ENCODE measurements around the gene CRTC3. TPM values are rescaled to one million over a fixed set of nuclear protein-coding genes. Genes with fewer than 3 reads are reported as not detected.

Gene CRTC3
- total RNA-seq, 1 donor from 2014 or later: 21.4 TPM

DNA sequence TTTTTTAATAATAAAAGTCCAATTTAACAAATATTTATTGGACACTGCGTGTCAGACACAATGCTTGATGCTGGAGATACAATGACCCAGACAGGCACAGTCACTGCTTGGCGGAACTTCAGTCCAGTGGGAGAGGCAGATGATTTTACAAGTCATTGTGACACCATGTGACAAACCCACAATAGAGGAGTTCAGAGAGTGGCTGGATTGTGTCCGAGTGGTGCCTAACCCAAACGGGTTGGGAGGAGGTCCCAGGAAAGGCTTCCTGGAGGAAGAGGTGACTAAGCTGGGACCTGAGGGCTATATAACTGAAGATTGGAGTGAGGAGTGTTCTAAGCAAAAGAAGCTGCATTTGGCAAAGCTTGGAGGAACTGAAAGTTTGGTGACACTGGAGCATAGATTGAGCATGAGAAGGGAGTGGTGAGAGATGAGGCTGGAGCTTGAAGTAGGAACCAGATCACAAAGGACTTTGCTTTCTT is 41.4 kb downstream of the CRTC3 start:
- no peak for FAIRE-seq
- H2AFZ ChIP-seq (ENCODE audit: low read depth, low read length): no peak overlapping the region
- peaks cover 9% of the 10 kb centered on the region for H3K79me2 ChIP-seq (ENCODE audit: insufficient read depth, low read length)
- no peak overlapping the region for H3K9ac ChIP-seq (ENCODE audit: low read length)
- no peaks in the 10 kb centered on the region for H3K9me3 ChIP-seq (ENCODE audit: insufficient read depth, low read depth, low read length)
- no peak overlapping the region for H3K27ac ChIP-seq (ENCODE audit: low read depth, low read length)
- H4K20me1 ChIP-seq (ENCODE audit: insufficient read depth, low read length): peaks cover 12% of the 10 kb centered on the region
- Mint-ChIP-seq H3K4me3 (ENCODE audit: unreplicated experiment) (no peak overlapping the region), H3K4me1 (ENCODE audit: low read depth, unreplicated experiment) (peaks cover 4% of the 10 kb centered on the region), H3K27ac (ENCODE audit: unreplicated experiment) (no peak overlapping the region), H3K36me3 (ENCODE audit: low read depth, unreplicated experiment) (peaks cover 4% of the 10 kb centered on the region), H3K9me3 (ENCODE audit: unreplicated experiment) (no peaks in the 10 kb centered on the region), H3K27me3 (ENCODE audit: low read depth, unreplicated experiment) (no peaks in the 10 kb centered on the region)
- no peak for DNase-seq (ENCODE audit: low read depth)
- no peak overlapping the region for H3K4me2 ChIP-seq (ENCODE audit: low read length)
- TF ChIP-seq EZH2 (IDR thresholded peaks at IDR 0.05; ENCODE audit: insufficient read depth, low read length) (no peak), CTCF (IDR thresholded peaks at IDR 0.05; ENCODE audit: insufficient read depth, low read depth, low read length) (no peak)
- no peaks in the 10 kb centered on the region for H3K27me3 ChIP-seq (ENCODE audit: insufficient read depth, low read length)
- H3K4me3 ChIP-seq (ENCODE audit: insufficient read depth, low read depth, low read length): no peak overlapping the region
- no peaks in the 10 kb centered on the region for H3K36me3 ChIP-seq (ENCODE audit: insufficient read depth, low read length)
- H3K4me1 ChIP-seq (ENCODE audit: insufficient read depth, low read length): no peaks in the 10 kb centered on the region

GRCh38 chr15:90572893-90573292 is 43.2 kb downstream of the CRTC3 start:
- Histone ChIP-seq H3K4me2 (ENCODE audit: low read length) (no peak overlapping the region), H3K9me3 (ENCODE audit: insufficient read depth, low read depth, low read length) (no peaks in the 10 kb centered on the region), H3K79me2 (ENCODE audit: insufficient read depth, low read length) (peaks cover 12% of the 10 kb centered on the region), H4K20me1 (ENCODE audit: insufficient read depth, low read length) (peaks cover 16% of the 10 kb centered on the region), H3K4me3 (ENCODE audit: insufficient read depth, low read depth, low read length) (no peak overlapping the region), H3K27me3 (ENCODE audit: insufficient read depth, low read length) (no peaks in the 10 kb centered on the region), H3K9ac (ENCODE audit: low read length) (no peak overlapping the region), H3K27ac (ENCODE audit: low read depth, low read length) (no peak overlapping the region), H3K36me3 (ENCODE audit: insufficient read depth, low read length) (no peaks in the 10 kb centered on the region), H3K4me1 (ENCODE audit: insufficient read depth, low read length) (no peaks in the 10 kb centered on the region), H2AFZ (ENCODE audit: low read depth, low read length) (no peak overlapping the region)
- H3K27ac Mint-ChIP-seq (ENCODE audit: unreplicated experiment): no peak overlapping the region
- peaks cover 4% of the 10 kb centered on the region for H3K4me1 Mint-ChIP-seq (ENCODE audit: low read depth, unreplicated experiment)
- DNase-seq (ENCODE audit: low read depth): no peak
- H3K9me3 Mint-ChIP-seq (ENCODE audit: unreplicated experiment): no peaks in the 10 kb centered on the region
- no peak for FAIRE-seq
- no peaks in the 10 kb centered on the region for H3K27me3 Mint-ChIP-seq (ENCODE audit: low read depth, unreplicated experiment)
- no peak overlapping the region for H3K4me3 Mint-ChIP-seq (ENCODE audit: unreplicated experiment)
- no peak for TF ChIP-seq CTCF (IDR thresholded peaks at IDR 0.05; ENCODE audit: insufficient read depth, low read depth, low read length)
- no peak for TF ChIP-seq EZH2 (IDR thresholded peaks at IDR 0.05; ENCODE audit: insufficient read depth, low read length)
- H3K36me3 Mint-ChIP-seq (ENCODE audit: low read depth, unreplicated experiment): peaks cover under 1% of the 10 kb centered on the region

DNA sequence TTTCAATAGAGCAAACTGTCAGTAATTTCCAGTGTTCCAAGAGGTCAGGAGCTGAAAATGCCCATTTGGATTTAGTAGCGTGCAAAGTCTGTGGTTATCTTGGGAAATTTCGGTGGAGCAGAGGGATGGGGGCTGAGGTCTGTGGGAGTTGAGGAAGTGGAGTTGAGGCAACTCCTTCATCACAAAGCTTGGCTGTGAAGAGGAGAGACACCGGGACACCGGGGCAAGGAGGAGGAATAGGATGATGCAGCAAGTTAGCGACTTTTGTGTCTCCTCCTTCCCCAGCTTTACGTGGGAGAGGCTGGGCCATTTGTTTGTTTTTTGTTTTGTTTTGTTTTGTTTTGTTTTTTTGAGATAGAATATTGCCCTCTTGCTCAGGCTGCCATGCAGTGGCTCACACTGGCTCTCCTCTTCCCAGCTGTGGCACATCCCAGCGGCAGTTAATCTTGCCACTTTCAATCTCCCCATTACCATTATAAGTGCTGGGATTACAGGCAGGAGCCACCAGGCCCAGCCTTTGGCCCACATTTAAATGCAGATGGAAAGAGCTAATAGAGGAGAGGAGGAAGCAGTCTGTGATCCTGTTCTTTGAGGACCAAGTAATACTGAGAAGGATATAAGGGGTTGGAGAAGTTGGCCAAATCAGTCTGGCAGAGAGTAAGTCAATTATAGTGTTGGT is 47.1 kb downstream of the CRTC3 start:
- Histone ChIP-seq H3K4me3 (ENCODE audit: insufficient read depth, low read depth, low read length) (no peak overlapping the region), H3K4me2 (ENCODE audit: low read length) (no peak overlapping the region), H3K27me3 (ENCODE audit: insufficient read depth, low read length) (no peaks in the 10 kb centered on the region), H4K20me1 (ENCODE audit: insufficient read depth, low read length) (peaks cover 14% of the 10 kb centered on the region), H3K9ac (ENCODE audit: low read length) (no peak overlapping the region), H3K9me3 (ENCODE audit: insufficient read depth, low read depth, low read length) (no peaks in the 10 kb centered on the region), H3K27ac (ENCODE audit: low read depth, low read length) (no peak overlapping the region), H3K36me3 (ENCODE audit: insufficient read depth, low read length) (no peaks in the 10 kb centered on the region), H3K79me2 (ENCODE audit: insufficient read depth, low read length) (peaks cover 12% of the 10 kb centered on the region), H2AFZ (ENCODE audit: low read depth, low read length) (no peak overlapping the region), H3K4me1 (ENCODE audit: insufficient read depth, low read length) (no peaks in the 10 kb centered on the region)
- no peaks in the 10 kb centered on the region for H3K4me1 Mint-ChIP-seq (ENCODE audit: low read depth, unreplicated experiment)
- no peaks in the 10 kb centered on the region for H3K9me3 Mint-ChIP-seq (ENCODE audit: unreplicated experiment)
- FAIRE-seq (no peak), DNase-seq (ENCODE audit: low read depth) (no peak)
- no peak overlapping the region for H3K27ac Mint-ChIP-seq (ENCODE audit: unreplicated experiment)
- TF ChIP-seq CTCF (IDR thresholded peaks at IDR 0.05; ENCODE audit: insufficient read depth, low read depth, low read length) (no peak), EZH2 (IDR thresholded peaks at IDR 0.05; ENCODE audit: insufficient read depth, low read length) (no peak)
- H3K36me3 Mint-ChIP-seq (ENCODE audit: low read depth, unreplicated experiment): no peaks in the 10 kb centered on the region
- H3K27me3 Mint-ChIP-seq (ENCODE audit: low read depth, unreplicated experiment): no peaks in the 10 kb centered on the region
- peak overlapping the region; percentile 30 for H3K4me3 Mint-ChIP-seq (ENCODE audit: unreplicated experiment)
